HEK293T (cell line): ENCODE measurements around the gene SH3GL3.

Experiments used
- ARNT ChIP-seq: fragments of 450-650 bp; IDR thresholded peaks from 2 replicates; pipeline ENCODE4 v1.6.1; 2017; ENCODE audit warnings: mild to moderate bottlenecking
- BHLHE40 ChIP-seq: fragments of 450-650 bp; IDR thresholded peaks from 2 replicates; pipeline ENCODE4 v1.6.1; 2016; ENCODE audit warnings: mild to moderate bottlenecking, moderate library complexity, borderline replicate concordance
- CTBP1 ChIP-seq: fragments of 450-650 bp; IDR thresholded peaks from 2 replicates; pipeline ENCODE4 v1.6.1; 2016; ENCODE audit warnings: borderline replicate concordance
- ELF4 ChIP-seq: fragments of 450-650 bp; IDR thresholded peaks from 2 replicates; pipeline ENCODE4 v1.6.1; 2017; ENCODE audit warnings: antibody characterized with exemption
- FOXA1 ChIP-seq: fragments of 450-650 bp; IDR thresholded peaks from 2 replicates; pipeline ENCODE4 v1.6.1; 2016; ENCODE audit warnings: mild to moderate bottlenecking
- FOXK2 ChIP-seq: fragments of 450-650 bp; IDR thresholded peaks from 2 replicates; pipeline ENCODE4 v1.6.1; 2016; ENCODE audit warnings: mild to moderate bottlenecking
- L3MBTL2 ChIP-seq: fragments of 450-650 bp; conservative IDR thresholded peaks from 2 replicates; pipeline ENCODE4 v1.6.1; 2016; ENCODE audit warnings: mild to moderate bottlenecking
- SP1 ChIP-seq: fragments of 450-650 bp; IDR thresholded peaks from 2 replicates; pipeline ENCODE4 v1.6.1; 2017
- TARDBP ChIP-seq: fragments of 450-650 bp; IDR thresholded peaks from 2 replicates; pipeline ENCODE4 v1.6.1; 2016
- ZNF384 ChIP-seq: fragments of 450-650 bp; IDR thresholded peaks from 2 replicates; pipeline ENCODE4 v1.6.1; 2016
- TF ChIP-seq, protein P1 (sequence below): fragments of 450-650 bp; IDR thresholded peaks from 2 replicates; pipeline ENCODE4 v1.6.1; 2016

DNA sequence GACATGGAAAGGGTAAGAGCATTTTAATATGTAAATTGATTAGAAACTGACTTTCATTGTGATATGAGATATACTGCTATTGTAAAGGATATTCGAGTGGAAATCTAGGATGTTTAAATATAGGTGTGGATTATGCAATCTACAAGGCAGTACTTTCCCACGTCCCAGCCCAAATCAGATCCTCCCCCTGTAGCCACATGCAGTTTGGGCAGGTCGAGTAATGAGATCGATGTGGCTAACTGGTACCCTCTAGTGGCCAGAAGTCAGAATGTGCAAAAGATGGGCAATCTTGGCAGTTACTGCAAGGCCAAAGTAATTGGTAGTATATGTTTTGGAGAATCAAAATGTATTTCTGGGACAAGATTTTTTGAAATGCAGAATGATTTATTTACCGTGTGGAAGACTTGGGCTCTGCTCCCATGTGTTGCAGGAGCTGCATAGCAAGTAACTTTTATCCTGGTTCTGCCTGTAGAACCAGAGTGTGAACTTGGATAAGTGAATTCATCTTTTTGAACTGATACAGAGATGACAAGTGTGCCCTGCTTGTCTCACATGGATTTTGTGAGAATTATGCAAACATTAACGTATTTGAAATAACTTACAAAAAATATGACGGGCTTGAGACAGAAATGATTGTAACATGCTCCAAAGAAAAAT lies 112.3 kb downstream of the SH3GL3 start:
- no peak for TF ChIP-seq TARDBP
- no peak for TF ChIP-seq L3MBTL2
- no peak for TF ChIP-seq BHLHE40
- no peak for TF ChIP-seq ELF4
- TF ChIP-seq, protein P1, sequence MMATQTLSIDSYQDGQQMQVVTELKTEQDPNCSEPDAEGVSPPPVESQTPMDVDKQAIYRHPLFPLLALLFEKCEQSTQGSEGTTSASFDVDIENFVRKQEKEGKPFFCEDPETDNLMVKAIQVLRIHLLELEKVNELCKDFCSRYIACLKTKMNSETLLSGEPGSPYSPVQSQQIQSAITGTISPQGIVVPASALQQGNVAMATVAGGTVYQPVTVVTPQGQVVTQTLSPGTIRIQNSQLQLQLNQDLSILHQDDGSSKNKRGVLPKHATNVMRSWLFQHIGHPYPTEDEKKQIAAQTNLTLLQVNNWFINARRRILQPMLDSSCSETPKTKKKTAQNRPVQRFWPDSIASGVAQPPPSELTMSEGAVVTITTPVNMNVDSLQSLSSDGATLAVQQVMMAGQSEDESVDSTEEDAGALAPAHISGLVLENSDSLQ, result no peak
- TF ChIP-seq SP1, result no peak
- TF ChIP-seq ZNF384, result no peak
- TF ChIP-seq FOXA1, result no peak
- no peak for TF ChIP-seq FOXK2
- TF ChIP-seq ARNT, result no peak
- no peak for TF ChIP-seq CTBP1
